Measurements from ENCODE around the gene LYZL1. TPM values are rescaled to one million over a fixed set of nuclear protein-coding genes. Genes with fewer than 3 reads are reported as not detected.

Gene LYZL1
- total RNA-seq, 1 donor from 2014 or later = not detected

GRCh38 chr10:29243750-29244149, 45.1 kb upstream of the LYZL1 start:
- no peak for TF ChIP-seq POLR2A (IDR thresholded peaks at IDR 0.05)
- no peak for TF ChIP-seq POLR2AphosphoS5 (IDR thresholded peaks at IDR 0.05; ENCODE audit: insufficient read depth in 1 of 2, low read depth in 1 of 2)
- no peak for TF ChIP-seq CTCF (IDR thresholded peaks at IDR 0.05)
- Histone ChIP-seq H3K9me3 (no peaks in the 10 kb centered on the region), H3K27me3 (no peaks in the 10 kb centered on the region), H3K36me3 (no peaks in the 10 kb centered on the region), H3K27ac (no peak overlapping the region), H3K4me3 (no peak overlapping the region), H3K4me1 (no peaks in the 10 kb centered on the region)
- intact Hi-C loops (cut with DNase I) = no loop called here
- DNase-seq (ENCODE audit: extremely low spot score in 2 of 2) = no peak

- intact Hi-C loops (cut with DNase I) = no loop called here
- TF ChIP-seq POLR2A (IDR thresholded peaks at IDR 0.05) (no peak), POLR2AphosphoS5 (IDR thresholded peaks at IDR 0.05; ENCODE audit: insufficient read depth in 1 of 2, low read depth in 1 of 2) (no peak), CTCF (IDR thresholded peaks at IDR 0.05) (no peak)
- H3K36me3 ChIP-seq = no peaks in the 10 kb centered on the region
- H3K4me3 ChIP-seq = no peak overlapping the region
- no peaks in the 10 kb centered on the region for H3K9me3 ChIP-seq
- no peak for DNase-seq (ENCODE audit: extremely low spot score in 2 of 2)
- no peak overlapping the region for H3K27ac ChIP-seq
- no peaks in the 10 kb centered on the region for H3K4me1 ChIP-seq
- H3K27me3 ChIP-seq = no peaks in the 10 kb centered on the region
Observed at GRCh38 chr10:29244978-29245377, 43.9 kb upstream of the LYZL1 start.

GRCh38 chr10:29245476-29245875, 43.4 kb upstream of the LYZL1 start:
- no peak overlapping the region for H3K4me3 ChIP-seq
- intact Hi-C loops (cut with DNase I) = no loop called here
- no peaks in the 10 kb centered on the region for H3K36me3 ChIP-seq
- no peak for TF ChIP-seq POLR2A (IDR thresholded peaks at IDR 0.05)
- no peak for TF ChIP-seq CTCF (IDR thresholded peaks at IDR 0.05)
- TF ChIP-seq POLR2AphosphoS5 (IDR thresholded peaks at IDR 0.05; ENCODE audit: insufficient read depth in 1 of 2, low read depth in 1 of 2) = no peak
- no peak for DNase-seq (ENCODE audit: extremely low spot score in 2 of 2)
- no peak overlapping the region for H3K27ac ChIP-seq
- no peaks in the 10 kb centered on the region for H3K4me1 ChIP-seq
- no peaks in the 10 kb centered on the region for H3K27me3 ChIP-seq
- no peaks in the 10 kb centered on the region for H3K9me3 ChIP-seq

GRCh38 chr10:29246449-29246848, 42.4 kb upstream of the LYZL1 start:
- Histone ChIP-seq H3K36me3 (no peaks in the 10 kb centered on the region), H3K27ac (no peak overlapping the region), H3K4me1 (no peaks in the 10 kb centered on the region), H3K4me3 (no peak overlapping the region), H3K9me3 (no peaks in the 10 kb centered on the region), H3K27me3 (no peaks in the 10 kb centered on the region)
- TF ChIP-seq POLR2AphosphoS5 (IDR thresholded peaks at IDR 0.05; ENCODE audit: insufficient read depth in 1 of 2, low read depth in 1 of 2) (no peak), CTCF (IDR thresholded peaks at IDR 0.05) (no peak), POLR2A (IDR thresholded peaks at IDR 0.05) (no peak)
- intact Hi-C loops (cut with DNase I) = no loop called here
- no peak for DNase-seq (ENCODE audit: extremely low spot score in 2 of 2)

- no peak overlapping the region for H3K27ac ChIP-seq
- H3K9me3 ChIP-seq = no peaks in the 10 kb centered on the region
- TF ChIP-seq POLR2A (IDR thresholded peaks at IDR 0.05) (no peak), CTCF (IDR thresholded peaks at IDR 0.05) (no peak), POLR2AphosphoS5 (IDR thresholded peaks at IDR 0.05; ENCODE audit: insufficient read depth in 1 of 2, low read depth in 1 of 2) (no peak)
- no peak overlapping the region for H3K4me3 ChIP-seq
- no peaks in the 10 kb centered on the region for H3K27me3 ChIP-seq
- no peak for DNase-seq (ENCODE audit: extremely low spot score in 2 of 2)
- intact Hi-C loops (cut with DNase I) = no loop called here
- peaks cover 5% of the 10 kb centered on the region for H3K4me1 ChIP-seq
- no peaks in the 10 kb centered on the region for H3K36me3 ChIP-seq
Observed at GRCh38 chr10:29248158-29248557, 40.7 kb upstream of the LYZL1 start.
